Keratinocyte (primary cell): ENCODE data around the gene ZFYVE21.
"Not testable (repeated sequence)": the region's sequence is repeated elsewhere in the genome, so short reads cannot be mapped to it uniquely, and the experiment has no call there.

Experiments used
- CTCF ChIP-seq, 3 experiments: IDR thresholded peaks in 1 of 3; conservative IDR thresholded peaks in 1 of 3; optimal IDR thresholded peaks in 1 of 3; 2 replicates in 2 of 3; 3 replicates in 1 of 3; pipeline versions ENCODE3 to v1.5.1; 2011; ENCODE audit warnings: low read length in 3 of 3, mild to moderate bottlenecking in 3 of 3, moderate library complexity in 2 of 3, control low read depth in 1 of 3, inconsistent platforms in 1 of 3; ENCODE audit not compliant: insufficient read depth in 2 of 3; ENCODE audit errors: extremely low read depth in 1 of 3
- EZH2 ChIP-seq: IDR thresholded peaks from one replicate; pipeline ENCODE4 v1.6.1; 2012; ENCODE audit warnings: inconsistent platforms, mild to moderate bottlenecking, low read length, moderate library complexity

- not testable (repeated sequence) for TF ChIP-seq CTCF (optimal IDR thresholded peaks at IDR 0.05 in 1 of 3, IDR thresholded peaks at IDR 0.05 in 1 of 3, conservative IDR thresholded peaks at IDR 0.05 in 1 of 3; ENCODE audit: extremely low read depth in 1 of 3, insufficient read depth in 2 of 3, low read length in 3 of 3); EZH2
These were observed 24.0 kb upstream of the ZFYVE21 start for GRCh38 chr14:103691655-103692054.
